Hematopoietic multipotent progenitor cell treated with erythropoietin and hydrocortisone succinate and interleukin-3 and kit ligand, for 17 days (in vitro differentiated cells): ENCODE data around the gene ELP5.

Source experiments
- DNase-seq: peaks from one replicate; pipeline ENCODE4 v3.0.0-alpha.2; 2015; ENCODE audit warnings: low spot score

ELP5 gene, protein sequence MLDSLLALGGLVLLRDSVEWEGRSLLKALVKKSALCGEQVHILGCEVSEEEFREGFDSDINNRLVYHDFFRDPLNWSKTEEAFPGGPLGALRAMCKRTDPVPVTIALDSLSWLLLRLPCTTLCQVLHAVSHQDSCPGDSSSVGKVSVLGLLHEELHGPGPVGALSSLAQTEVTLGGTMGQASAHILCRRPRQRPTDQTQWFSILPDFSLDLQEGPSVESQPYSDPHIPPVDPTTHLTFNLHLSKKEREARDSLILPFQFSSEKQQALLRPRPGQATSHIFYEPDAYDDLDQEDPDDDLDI

DNA sequence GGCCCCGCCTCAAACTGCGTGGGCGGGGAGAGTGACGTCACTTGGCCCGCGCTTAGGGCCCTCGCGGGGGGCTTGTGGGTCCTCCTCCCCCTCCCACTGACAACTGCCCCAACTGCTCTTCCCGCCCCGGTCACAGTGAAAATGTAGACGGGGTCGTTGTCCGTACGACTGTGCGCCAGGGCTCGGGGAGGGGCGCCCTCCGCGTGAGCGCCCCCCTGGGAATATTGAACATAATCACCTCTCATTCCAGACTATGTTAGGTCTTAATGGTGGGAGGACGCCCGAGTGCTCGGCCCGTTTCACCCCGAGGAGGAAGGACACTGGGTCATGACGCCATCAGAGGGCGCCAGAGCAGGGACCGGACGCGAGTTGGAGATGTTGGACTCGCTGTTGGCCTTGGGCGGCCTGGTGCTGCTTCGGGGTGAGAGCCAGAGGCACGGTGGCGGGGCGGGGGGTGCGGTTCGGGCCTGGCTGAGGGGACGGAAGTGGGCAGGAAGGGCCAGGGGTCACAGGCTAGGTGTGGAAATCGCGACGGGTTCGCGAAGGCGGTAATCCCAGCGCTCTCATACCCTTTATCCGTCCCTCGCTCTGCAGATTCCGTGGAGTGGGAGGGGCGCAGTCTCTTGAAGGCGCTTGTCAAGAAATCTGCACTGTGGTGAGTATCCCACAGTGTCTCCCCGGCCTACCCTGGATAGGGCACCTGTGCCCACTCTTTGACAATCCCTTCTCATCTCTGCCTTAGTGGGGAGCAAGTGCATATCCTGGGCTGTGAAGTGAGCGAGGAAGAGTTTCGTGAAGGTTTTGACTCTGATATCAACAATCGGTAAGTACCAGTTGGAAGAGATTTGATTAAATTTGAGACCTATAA is at the start of gene ELP5:
Gene ELP5 (plus strand): TSS at position 40 of the 868 bp plus-strand sequence. CDS start 336 bp downstream, at position 376.
- peak; percentile 95 for DNase-seq

DNA sequence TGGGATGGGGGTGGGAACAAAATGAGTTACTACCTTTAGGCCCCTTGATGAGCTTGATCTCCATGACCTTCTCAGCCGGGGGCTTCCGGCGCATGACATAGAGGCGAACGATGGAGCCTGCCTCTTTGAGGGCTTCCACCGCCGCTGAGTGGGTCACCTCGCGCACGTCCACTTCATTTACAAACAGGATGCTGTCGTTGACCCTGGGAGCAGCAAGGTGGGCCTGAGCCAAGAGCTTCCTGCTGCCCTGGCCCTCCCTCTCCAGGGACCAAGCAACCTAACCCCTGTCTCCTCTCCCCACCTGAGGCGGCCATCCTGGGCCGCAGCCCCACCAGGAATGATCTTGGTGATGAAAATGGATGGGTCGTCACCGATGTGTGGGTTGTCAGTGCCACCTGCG is 48.6 kb upstream of the ELP5 start:
- no peak for DNase-seq

DNA sequence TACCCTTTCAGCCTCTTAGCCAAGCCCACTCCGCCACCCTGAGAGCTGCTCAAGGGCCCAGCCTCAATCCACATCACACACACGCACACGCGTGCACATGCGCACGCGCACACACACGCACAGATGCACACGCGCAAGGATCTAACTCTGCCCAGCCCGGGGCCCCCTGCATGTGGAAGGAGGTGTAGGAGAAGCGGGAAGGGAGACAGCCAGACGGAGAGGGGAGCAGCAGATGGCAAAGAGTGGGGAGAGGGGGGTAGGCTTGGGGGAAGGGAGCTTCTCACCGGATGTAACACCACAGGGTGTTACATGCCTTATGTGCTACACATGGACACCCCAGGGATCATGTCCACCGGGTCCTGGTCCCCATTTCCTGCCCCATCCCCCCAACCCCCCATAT is 47.7 kb upstream of the ELP5 start:
- no peak for DNase-seq

DNA sequence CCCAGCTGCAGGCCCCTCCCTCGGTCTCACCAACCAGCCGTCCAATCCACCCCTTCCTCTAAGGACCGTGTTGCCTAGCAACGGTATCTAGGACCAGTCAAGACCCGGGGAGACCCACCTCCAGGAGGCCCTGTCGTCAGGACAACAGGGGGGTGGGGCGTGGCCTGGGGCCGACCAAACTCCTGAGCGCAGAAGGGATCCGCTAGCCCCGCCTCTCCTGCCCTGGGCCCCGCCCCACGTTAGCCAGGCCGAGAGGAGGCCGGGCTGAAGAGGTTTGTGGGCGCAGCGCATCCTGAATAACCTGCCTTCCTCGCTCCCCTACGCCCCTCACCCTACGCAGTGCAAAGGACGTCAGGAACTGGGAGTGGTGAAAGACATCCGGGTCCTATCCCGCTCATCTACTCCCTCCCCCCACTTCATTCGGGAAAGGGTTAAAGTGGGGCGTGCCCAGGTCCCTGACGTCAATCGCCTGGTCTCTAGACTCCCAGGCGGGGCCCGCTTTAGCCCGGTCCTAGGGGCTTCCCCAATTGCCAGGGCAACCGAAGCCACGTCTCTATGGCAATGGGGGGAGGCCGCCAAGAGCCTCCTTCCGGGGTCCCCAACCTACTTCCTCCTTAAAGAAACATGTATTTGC is 47.1 kb upstream of the ELP5 start:
- DNase-seq, result peak; percentile 65

DNA sequence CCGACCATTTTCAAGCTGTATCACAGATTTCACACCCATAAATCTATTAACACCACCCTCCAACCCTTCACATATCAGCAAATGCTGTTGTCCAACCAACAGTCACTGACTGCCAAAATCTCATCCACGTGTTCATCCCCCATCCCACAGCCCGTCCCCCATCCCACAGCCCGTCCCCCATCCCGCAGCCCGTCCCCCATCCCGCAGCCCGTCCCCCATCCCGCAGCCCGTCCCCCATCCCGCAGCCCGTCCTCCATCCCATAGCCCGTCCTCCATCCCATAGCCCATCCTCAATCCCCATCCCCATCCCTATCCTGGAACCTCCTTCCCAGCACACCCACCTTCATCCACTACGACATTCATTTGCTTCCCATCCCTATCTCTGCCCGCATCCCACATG is 46.5 kb upstream of the ELP5 start:
- DNase-seq, result no peak

DNA sequence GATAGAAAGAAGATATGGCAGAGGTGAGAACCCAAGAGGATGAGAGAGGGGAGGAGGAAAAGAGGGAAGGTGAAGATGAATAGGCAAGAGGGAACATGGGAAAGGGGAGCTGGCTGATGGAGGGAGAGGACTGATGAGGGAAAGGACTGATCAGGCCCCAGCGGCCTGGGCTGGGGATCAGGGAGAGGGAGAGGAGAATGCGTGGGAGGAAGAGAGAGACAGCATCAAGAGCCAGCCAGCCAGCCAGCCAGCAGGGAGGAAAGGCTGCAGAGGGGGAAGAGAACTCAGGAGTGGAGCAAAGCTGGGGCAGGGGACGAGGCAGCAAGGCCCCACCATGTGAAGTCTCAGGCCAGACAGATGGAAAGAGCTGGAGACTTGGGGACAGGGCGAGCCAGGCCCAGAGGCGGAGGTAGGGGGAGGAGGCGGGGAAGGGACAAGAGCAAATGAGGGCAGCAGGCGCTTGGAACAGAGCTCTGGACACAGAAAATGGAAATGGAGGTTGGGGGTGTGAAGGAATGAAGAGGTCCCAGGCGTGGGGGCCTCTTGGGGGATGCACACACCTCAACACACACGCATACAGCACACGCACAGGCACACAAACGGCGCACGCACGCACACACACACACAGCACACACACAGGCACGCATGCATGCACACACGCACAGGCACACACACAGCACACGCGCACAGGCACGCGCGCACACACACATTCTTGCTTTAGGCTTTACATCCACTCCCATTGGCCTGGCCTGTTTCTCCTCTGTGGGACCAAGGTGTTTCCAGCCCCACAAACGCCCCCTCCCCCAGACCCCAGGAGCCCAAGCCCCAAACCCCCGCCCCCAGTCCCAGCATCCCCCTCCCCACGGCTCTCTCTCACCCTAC is 44.7 kb upstream of the ELP5 start:
- no peak for DNase-seq

DNA sequence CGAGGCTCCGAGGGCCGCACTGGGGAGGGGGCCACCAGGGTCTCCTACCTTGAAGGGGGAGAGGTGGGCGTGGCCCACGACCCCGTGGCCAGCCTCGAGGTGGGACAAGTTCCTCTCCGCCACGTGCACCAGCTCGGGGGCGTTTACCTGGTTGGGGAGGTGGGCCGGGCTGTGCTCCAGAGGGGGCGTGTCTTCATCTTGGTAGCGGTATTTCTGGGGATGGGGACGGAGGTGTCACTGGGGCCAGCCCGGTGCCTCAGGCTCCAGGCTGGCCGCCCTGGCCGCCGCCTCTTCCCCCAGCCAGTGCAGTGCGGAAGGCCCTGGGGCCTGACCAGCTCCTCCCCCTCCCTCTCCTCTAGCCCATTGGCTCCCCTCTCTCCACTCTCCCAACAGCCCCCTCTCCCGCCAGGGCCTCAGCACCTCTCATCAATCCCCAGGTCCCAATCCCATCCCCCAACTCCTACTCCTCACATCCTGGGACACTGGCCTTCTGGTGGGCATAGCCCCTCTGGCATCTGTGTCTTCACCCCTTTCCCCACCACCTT is 43.9 kb upstream of the ELP5 start:
- DNase-seq, result no peak

DNA sequence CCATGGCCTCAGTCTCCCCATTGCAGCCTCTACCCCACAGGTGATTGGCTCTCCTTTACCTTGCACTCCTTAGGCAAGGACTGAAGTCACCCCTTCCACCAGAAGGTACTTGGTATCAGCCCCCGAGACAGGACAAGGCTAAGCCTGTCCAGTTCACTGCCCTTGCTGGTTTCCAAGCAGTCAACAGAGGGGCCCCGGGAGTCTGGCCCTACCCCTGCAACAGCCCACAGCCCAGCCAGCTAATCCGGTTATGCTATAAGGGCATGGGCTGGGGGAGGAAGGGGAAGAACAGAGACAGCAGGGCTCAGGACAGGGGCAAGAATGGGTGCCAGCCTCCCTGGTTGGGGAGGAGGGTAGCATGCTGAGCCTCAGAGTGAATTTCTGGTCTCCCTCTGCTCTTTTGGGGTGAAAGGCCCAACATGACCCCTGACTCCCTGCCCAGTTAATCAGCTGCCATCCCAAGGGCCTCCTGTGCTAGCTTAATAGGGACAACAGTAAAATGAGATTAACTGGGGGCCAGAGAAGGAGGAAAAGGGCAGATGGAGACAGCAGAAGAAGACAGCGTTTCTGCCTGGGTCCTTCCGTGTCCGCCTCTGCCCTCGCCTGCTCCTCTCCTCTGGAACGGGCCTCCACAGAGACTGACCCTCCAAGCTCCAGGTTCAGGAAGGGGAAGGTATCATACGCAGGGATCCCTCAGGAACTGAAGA is 43.1 kb upstream of the ELP5 start:
- DNase-seq, result no peak

DNA sequence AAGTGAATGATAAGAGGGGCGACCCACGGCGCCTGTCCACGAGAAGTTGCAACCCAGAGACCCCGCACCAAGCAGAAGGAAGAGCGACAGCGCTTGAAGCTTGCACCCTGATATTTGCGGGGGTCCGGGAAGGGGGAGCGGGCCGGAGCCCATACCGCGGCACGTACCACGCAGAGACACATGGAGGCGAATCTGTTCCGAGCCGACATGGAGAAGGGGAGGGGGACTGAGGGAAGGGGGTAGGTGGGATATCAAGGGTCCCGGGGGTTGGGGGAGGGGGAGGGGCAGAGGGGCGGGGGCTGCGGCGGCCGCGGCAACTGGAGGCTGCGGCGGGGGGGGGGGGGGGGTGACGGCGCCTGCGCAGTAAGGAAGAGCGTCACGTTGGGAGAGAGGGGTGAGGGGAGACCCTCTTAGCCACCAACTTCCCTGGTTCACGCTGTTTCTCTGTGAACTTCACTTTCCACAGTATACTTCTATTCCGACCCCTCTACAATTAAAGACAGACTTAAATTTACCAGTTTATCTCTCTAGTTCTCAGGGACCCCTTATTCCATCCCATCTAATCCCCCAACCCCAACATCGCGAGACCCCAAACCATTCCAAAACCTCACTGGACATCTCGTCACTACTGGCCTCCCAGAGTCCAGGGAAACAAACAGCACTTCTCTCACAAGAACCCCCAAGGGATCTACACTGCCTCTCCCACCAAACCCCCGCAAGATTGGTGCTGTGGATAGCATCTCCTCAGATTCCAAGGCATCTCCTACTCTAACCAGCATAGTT is 40.3 kb upstream of the ELP5 start:
- DNase-seq, result no peak

DNA sequence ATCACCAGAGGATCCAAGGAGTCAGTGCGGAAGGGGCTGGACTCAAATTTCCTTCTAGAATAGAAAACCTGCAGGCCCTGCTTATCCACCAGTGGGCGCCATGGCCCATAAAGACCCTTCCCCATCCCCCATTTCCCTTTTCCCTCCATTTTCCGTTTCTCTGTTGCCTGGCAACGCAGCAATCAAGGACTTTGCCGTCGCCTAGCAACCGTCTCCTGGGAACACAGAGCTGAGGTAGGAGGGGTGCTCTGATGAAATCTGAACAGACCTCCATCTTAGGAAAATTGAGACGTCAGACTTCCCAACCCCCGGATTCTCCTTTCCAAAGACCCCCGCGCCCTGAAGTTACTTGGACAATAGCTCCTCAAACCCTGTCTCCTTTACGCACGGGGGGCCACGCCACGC is 38.1 kb upstream of the ELP5 start:
- DNase-seq, result peak; percentile 69

DNA sequence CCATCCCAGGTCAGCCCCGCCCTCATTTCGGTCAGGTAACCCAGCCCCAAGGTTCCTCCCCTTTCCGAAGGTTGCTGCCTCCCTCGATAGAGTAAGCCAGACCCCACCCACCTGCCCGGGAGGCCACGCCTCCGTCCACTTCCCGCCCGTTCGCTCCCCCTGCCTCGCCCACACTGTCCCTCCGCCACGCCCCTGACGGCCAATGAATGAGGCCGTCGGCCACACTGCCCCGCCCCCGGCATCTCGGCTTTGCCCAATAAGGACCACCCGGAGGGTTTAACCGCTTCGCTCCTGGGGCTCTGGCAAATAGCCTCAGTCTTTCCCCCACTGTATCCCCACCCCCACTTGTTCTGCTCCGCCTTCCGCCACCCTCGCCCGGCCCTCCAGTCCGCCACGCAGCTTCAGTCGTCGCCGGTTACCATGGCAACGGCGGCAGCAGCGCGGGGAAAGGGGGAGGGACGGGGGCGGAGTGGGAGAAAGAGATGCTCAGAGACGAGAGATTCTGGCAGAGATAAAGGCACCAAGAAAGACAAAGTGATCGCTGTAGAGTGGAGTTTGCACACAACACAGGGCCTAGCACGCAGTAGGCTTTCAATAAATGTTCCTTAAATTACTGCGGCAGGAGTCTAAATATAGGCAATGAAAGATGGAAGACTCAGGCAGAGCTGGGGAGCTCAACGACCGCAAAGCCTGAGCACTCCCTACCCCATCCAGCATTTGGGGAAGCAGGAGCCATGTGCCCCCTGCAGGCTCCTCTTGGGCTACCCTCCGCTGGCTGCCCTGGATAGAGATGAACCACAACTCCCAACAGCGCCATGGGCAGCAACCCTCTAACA is 37.5 kb upstream of the ELP5 start:
- peak; percentile 89 for DNase-seq

DNA sequence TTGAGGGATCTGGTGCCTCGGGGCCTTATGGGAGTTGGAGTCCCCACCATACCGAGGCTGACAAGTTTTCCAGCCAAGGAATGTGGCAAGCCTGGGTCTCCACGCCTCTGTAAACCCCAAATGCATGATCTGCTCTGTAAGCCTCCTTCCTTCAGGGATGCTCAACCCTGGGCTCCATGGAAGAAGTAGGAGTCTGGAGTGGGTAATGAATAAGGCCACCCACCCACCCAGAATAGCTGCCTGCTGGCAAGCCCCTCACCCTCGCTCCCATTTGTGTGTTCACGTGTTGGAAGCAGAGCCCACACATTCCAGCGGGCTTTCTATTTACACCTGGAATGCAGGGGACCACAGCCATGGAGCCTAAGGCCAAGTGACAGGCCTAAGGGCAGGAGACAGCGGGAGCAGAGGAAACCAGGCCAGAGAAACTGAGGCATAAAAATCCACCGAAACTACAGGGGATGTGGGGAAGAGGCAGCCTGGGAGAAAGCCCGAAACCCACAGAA is 36.8 kb upstream of the ELP5 start:
- no peak for DNase-seq

DNA sequence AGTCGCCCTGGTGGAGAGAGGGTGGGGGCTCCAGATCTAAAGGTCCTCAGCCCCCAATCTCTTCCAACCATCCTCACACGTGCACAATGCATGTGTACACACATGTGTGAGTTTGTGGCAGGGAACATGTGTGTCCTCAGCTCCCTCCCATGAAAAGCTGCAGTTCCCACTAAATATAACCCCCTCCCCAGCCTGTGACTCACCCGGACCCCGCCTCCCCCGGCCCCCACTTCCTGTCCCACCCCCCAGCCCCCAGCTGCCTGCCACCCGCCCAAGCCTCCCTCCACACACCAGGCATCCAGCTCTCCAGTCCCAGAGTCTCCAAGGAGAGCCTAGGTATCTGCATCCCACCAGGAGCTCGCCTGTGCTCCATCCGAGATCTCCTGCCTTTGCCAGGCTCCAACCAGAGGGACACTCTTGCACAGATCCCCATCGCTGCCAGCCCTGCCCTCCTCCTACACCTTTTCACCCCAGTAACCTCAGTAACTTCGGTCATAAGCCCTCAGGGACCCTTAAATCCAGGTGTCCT is 36.3 kb upstream of the ELP5 start:
- DNase-seq, result no peak

DNA sequence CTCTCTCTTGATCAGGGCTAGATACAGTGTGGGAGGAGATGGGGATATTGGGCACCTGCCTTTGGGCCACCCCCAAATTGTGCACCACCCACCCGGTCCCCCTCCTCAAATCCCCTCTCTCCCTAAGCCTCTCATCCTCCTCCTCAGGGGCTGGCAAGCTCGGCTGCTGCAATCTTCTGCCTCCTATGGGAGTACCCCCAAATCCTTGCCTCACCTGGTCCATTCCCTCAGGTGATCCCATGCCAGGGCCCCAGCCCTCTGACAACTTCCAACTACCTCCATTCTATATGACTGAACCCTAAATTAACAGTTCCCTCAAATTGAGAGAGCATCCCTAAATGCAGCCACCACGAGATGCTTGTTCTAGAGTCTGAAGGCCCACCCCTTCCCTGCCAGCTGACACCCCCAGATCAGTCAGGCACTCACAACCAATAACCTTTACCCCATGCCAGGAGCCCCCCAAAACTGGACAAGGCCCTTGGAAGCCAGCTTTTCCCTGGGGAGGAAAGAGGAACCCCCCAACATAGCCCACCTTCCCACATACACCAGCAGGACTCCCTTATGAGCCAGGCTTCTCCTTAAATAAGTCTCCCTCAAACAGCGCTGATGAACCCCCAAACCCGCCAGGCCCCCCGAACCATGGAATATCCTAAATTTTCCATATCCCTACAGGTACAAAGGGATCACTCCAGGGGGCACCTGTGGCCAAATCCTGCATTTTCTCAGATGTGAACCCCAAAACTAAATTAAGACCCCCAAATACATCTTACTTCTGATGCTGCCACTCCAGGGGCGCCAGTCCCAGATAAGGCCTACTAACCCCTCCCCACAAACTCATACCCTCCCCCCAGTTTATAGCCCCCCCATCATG is 35.5 kb upstream of the ELP5 start:
- no peak for DNase-seq

DNA sequence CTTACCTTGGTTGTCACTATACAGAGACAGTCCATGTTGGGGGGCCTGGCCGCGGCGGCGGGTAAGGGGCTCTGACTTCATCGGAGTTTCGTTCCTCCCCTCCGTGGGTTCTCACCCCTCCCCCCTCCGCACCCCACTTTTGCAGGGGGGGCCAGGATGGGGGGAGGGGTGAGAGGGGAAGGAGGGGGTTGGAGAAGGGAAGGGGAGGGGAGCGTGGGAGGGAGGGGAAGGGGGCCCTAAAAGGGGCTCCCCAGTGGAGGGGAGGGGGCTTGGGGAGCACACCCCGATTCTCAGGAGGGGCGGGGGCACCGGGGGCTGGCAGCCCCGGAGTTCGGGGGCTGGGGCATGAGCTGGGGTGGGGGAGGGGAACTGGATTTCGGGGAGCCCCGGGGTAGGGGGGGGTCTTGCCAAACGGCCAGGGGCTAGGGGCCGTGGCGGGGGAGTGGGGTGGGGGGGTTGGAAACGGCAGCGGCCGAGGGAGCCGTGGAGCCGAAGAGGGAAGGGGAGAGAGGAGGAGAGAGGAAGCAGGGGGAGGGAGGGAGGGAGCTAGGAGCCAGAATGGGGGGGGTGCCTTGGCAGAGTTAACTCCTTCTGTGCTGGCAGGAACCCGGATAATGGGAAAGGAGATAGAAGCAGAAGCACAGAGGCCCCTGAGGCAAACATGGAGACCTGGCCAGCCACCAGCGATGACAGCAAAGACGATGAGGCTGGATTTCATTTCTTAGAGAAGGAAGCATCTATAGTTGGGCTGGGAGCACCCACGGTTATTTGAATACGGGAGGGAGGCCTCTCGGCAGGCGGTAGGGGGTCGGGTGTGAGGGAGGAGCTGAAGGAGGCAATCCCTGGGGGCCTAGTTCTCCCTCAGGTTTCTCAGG is 34.7 kb upstream of the ELP5 start:
- no peak for DNase-seq

DNA sequence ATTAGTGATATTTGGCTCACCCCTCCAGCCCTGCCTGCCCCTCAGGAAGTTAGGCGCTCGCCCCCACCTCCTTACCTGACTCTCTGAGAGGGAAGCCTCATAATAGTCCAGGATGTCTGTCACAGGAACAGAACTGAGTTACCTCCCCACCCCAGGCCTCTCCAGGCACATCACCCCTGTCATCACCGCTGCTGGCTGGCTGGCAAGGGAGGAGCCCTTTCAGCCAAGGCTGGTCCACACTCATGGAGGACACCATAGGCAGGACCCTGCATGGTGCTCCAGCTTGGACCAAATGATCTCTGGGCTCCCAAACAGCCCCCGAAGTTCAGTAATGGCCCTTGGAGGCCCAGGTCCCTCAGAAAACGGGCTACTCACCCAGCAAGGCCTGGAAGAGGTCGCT is 33.8 kb upstream of the ELP5 start:
- DNase-seq, result no peak

DNA sequence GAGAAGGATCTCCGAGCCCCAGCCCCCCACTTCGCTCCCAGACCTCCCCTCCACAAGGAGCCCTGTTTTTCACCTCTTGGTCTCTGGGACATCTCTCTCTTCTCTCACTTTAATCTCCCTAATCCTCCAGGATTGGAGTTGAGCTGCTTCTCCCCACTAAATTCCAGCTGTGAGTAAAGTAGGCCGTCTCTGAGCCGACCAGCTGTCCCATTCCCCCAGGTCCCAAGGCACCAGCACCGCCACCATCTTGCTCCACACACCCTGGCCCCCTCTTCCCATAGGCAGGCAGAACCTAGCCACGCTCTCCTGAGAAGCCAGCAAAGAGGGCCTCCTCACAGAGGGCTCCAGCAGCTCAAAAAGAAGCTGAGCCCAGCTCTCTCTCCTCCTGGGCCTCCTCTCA is 33.3 kb upstream of the ELP5 start:
- no peak for DNase-seq
